Measurements from ENCODE around the gene ATP7A.
"Not testable (repeated sequence)": the region's sequence is repeated elsewhere in the genome, so short reads cannot be mapped to it uniquely, and the experiment has no call there.

Gene ATP7A

DNA sequence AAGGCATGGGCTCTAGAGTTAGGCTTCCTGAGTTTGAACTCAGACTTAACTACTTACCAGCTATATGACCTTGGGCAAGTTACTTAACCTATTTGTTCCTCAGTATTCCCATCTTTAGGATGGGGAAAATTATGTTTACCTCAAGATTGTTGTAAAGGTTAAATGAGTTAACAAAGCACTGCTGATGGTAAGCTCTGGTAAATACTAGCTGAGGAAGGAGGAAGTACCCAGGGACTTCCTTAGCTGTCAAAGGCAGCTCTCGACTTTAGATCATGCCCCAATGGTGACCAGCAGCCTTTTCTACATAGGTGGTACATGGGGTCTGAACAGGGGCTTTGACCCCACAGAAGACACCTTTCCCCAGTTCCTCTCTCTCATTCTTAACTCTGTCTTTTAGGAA lies 20.1 kb downstream of the ATP7A start:
- DNase-seq (ENCODE audit: low spot score): no peak
- TF ChIP-seq, protein P1, sequence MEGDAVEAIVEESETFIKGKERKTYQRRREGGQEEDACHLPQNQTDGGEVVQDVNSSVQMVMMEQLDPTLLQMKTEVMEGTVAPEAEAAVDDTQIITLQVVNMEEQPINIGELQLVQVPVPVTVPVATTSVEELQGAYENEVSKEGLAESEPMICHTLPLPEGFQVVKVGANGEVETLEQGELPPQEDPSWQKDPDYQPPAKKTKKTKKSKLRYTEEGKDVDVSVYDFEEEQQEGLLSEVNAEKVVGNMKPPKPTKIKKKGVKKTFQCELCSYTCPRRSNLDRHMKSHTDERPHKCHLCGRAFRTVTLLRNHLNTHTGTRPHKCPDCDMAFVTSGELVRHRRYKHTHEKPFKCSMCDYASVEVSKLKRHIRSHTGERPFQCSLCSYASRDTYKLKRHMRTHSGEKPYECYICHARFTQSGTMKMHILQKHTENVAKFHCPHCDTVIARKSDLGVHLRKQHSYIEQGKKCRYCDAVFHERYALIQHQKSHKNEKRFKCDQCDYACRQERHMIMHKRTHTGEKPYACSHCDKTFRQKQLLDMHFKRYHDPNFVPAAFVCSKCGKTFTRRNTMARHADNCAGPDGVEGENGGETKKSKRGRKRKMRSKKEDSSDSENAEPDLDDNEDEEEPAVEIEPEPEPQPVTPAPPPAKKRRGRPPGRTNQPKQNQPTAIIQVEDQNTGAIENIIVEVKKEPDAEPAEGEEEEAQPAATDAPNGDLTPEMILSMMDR (IDR thresholded peaks at IDR 0.05; ENCODE audit: extremely low read depth, missing control alignments): no peak

DNA sequence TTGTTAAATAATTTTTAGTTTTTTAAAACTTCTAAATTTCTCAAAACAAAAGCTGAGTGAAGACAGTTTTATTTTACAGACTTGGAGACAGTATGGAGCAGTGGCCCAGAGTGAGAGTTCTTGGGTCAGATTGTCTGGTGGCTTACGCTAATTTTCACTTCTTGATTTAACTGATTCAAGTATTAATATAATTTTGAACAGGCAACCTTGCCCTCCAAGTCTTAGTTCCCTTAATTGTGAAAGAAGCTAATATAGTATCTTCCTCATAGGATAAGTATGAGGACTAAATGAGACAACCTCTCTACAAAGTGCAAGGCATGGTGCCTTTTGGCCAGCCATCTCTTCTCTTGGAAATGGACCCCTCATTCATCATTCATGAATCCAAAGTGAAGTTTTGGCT lies 25.4 kb downstream of the ATP7A start:
- TF ChIP-seq, protein P1 (IDR thresholded peaks at IDR 0.05; ENCODE audit: extremely low read depth, missing control alignments): no peak
- DNase-seq (ENCODE audit: low spot score): no peak

DNA sequence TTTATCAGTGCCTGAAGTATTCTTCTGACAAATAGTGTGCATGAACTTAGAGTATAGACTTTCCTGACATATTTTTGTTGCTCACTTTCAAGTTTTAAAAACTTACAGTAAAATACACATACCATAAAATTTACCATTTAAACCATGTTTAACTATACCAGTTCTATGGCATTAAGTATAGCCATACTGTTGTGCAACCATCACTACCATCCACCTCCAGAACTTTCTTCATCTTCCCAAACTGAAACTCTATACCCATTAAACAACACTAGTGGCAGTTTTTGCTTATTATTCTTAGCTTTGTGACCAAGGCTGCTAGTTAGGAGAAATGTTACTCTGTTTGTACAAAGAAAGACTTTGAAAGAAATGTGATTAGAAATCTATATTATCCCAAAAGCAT lies 25.8 kb downstream of the ATP7A start:
- TF ChIP-seq, protein P1 (IDR thresholded peaks at IDR 0.05; ENCODE audit: extremely low read depth, missing control alignments): no peak

DNA sequence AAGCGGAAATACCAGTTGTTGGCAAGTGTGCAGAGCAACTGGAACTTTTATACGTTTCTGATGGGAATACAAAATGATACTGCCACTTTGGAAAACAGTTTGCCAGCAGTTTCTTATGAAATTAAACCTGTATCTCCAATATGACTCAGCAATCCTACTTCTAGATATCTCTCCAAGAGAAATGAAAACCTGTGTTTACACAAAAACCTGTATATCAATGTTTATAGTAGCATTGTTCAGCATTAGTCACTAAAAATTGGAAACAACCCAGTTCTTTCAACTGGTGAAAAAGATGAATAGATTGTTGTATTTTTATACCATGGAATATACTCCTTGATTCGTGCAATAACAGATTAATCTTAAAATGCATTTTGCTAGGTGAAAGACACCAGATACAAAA lies 26.8 kb downstream of the ATP7A start:
- DNase-seq (ENCODE audit: low spot score): no peak
- TF ChIP-seq, protein P1 (IDR thresholded peaks at IDR 0.05; ENCODE audit: extremely low read depth, missing control alignments): no peak

More for the DNA sequence above, 25.8 kb downstream of the ATP7A start:
- DNase-seq (ENCODE audit: low spot score): no peak

DNA sequence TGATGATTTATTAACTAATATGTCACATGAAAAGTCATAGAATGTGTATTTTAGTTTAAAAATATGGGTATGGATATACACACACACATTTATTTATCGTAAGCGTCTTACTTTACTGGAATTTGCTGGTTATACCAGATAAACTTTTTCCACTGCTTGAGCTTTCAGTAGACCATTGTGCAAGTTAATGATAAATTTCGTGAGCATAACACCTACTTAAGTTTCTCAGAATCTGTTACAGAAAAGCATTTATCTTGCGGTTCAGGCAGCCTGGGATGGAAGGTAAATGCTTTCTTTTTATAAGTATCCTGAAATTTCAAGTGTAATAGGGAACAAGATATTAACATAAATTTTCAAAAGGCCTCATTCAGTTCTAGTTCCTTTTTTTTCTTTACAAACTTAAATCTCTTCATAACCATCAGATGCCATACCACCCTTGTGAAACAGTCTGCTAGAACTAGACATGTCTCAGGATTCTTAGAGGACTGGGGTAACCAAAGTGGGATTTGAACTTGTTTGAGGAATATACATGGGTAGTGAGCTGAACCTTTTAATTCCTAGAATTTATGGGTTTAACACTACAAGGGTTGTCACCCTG lies 27.7 kb downstream of the ATP7A start:
- TF ChIP-seq, protein P1 (IDR thresholded peaks at IDR 0.05; ENCODE audit: extremely low read depth, missing control alignments): no peak
- no peak for DNase-seq (ENCODE audit: low spot score)

DNA sequence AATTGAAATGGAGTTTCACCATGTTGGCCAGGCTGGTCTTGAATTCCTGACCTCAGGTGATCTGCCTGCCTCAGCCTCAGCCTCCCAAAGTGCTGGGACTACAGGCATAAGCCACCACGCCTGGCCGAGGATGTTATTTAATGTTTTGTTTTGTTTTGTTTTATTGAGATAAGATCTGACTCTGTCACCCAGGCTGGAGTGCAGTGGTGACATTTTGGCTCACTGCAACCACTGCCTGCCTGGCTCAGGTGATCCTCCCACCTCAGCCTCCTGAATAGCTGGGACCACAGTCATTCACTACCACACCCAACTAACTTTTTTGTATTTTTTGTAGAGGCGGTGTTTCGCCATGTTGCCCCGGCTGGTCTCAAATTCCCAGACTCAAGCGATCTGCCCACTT lies 34.5 kb downstream of the ATP7A start:
- DNase-seq (ENCODE audit: low spot score): not testable (repeated sequence)

DNA sequence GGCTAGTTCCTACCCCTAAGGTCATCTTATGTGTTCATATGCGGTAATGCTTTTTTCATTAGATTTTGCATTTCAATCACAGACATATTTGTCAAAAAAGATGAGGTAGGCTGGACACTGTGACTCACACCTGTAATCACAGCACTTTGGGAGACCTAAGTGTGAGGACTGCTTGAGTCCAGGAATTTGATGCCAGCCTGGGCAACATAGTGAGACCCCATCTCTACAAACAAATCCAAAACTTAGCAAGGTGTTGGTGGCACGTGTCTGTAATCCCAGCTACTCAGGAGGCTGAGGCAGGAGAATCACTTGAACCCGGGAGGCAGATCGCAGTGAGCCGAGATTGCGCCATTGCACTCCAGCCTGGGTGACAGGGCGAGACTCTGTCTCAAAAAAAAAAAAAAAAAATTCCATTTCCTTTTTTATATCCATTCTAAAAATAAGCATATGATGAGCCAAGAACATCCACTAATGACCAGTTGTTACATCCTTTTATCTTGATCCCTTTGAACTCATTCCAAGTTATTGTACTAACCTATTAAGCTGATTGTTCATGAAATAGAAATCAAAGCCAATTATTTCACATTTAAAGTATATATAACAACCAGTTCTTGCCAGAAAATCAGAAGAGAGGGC lies 35.5 kb downstream of the ATP7A start:
- DNase-seq (ENCODE audit: low spot score): no peak
- TF ChIP-seq, protein P1 (IDR thresholded peaks at IDR 0.05; ENCODE audit: extremely low read depth, missing control alignments): no peak

DNA sequence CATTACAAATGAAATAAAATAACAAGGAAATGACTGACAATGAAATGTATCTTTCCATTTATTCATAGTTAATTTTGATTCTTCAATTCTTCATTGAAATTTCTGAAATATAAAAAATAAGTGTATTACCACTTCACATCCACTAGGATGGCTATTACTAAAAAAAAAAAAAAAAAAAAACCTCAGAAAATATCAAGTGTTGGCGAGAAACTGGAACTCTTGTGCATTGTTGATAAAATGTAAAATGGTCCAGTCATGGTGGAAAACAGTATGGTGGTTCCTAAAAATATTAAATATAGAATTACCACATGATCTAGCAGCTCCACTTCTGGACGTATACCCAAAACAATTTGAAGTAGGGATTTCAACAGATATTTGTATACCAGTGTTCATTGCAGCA lies 36.1 kb downstream of the ATP7A start:
- DNase-seq (ENCODE audit: low spot score): no peak

More for the DNA sequence above, 36.1 kb downstream of the ATP7A start:
- TF ChIP-seq, protein P1 (IDR thresholded peaks at IDR 0.05; ENCODE audit: extremely low read depth, missing control alignments): no peak

Data from GM20000 (cell line).